H1 (cell line): ENCODE measurements around the gene TMEM223. TPM values are rescaled to one million over a fixed set of nuclear protein-coding genes. Genes with fewer than 3 reads are reported as not detected.

Experiments used
- BCL11A ChIP-seq, 2 experiments: IDR thresholded peaks; one replicate each; pipeline ENCODE4 v1.6.1; 2011; ENCODE audit warnings: low read depth in 2 of 2, low read length in 2 of 2, mild to moderate bottlenecking in 2 of 2
- CHD7 ChIP-seq: fragments of 300-600 bp; sonication (generic); IDR thresholded peaks from 2 replicates; pipeline ENCODE4 v1.7.1; 2012; ENCODE audit warnings: low read length, moderate library complexity, mild to moderate bottlenecking, inconsistent platforms; ENCODE audit not compliant: insufficient replicate concordance
- CTBP2 ChIP-seq: IDR thresholded peaks from 2 replicates; pipeline ENCODE4 v1.7.0; 2011; ENCODE audit warnings: borderline replicate concordance, mild to moderate bottlenecking, moderate library complexity, mixed read lengths, low read length; ENCODE audit not compliant: insufficient read depth, insufficient read length
- GTF2F1 ChIP-seq: IDR thresholded peaks from 2 replicates; pipeline ENCODE4 v1.6.1; 2012; ENCODE audit warnings: low read depth, low read length, improper control_type of control experiment, borderline replicate concordance
- SAP30 ChIP-seq: fragments of 300-600 bp; sonication (generic); IDR thresholded peaks from 2 replicates; pipeline ENCODE4 v1.7.1; 2012; ENCODE audit warnings: low read length, moderate library complexity, mild to moderate bottlenecking, inconsistent platforms; ENCODE audit not compliant: insufficient read depth, insufficient replicate concordance
- SP1 ChIP-seq: IDR thresholded peaks from 2 replicates; pipeline ENCODE4 v1.6.1; 2011; ENCODE audit warnings: low read depth, low read length
- SP4 ChIP-seq: IDR thresholded peaks from 2 replicates; pipeline ENCODE4 v1.6.1; 2012; ENCODE audit warnings: low read length, inconsistent platforms
- TCF12 ChIP-seq: IDR thresholded peaks from 2 replicates; pipeline ENCODE4 v1.6.1; 2011; ENCODE audit warnings: low read depth, mild to moderate bottlenecking, low read length
- polyA plus RNA-seq, 7 experiments: library from polyadenylated mRNA; depleted of rRNA in 3 of 7; stranded (reverse) in 5 of 7; unstranded in 2 of 7; fragments of >200 nt in 5 of 7; fragments of 200-250 nt in 2 of 7; gene quantifications; 1 replicate in 5 of 7; 2 replicates in 1 of 7; 4 replicates in 1 of 7; pipeline versions ENCODE4 v1.2.1 to v1.2.3, GENCODE V29; 2011 to 2013; ENCODE audit warnings: missing spikeins in 2 of 7, mixed read lengths in 2 of 7
- total RNA-seq: library from RNA; stranded (reverse); fragmentation: NEBNext Ultra II Directional; extraction: Animal tissue kit (Norgen Biotek cat#: 25700); gene quantifications from 2 replicates; pipeline ENCODE4 v1.2.1, GENCODE V29; 2021
- TF ChIP-seq, protein P1 (sequence below): IDR thresholded peaks from 2 replicates; pipeline ENCODE4 v1.6.1; 2012; ENCODE audit warnings: inconsistent platforms

TMEM223 gene
- total and polyA plus RNA-seq, 2 of the 8 experiments (the other 6 are each of a cell fraction or from before 2014, with no cell fraction given) = 22.9 to 64.1 TPM

DNA sequence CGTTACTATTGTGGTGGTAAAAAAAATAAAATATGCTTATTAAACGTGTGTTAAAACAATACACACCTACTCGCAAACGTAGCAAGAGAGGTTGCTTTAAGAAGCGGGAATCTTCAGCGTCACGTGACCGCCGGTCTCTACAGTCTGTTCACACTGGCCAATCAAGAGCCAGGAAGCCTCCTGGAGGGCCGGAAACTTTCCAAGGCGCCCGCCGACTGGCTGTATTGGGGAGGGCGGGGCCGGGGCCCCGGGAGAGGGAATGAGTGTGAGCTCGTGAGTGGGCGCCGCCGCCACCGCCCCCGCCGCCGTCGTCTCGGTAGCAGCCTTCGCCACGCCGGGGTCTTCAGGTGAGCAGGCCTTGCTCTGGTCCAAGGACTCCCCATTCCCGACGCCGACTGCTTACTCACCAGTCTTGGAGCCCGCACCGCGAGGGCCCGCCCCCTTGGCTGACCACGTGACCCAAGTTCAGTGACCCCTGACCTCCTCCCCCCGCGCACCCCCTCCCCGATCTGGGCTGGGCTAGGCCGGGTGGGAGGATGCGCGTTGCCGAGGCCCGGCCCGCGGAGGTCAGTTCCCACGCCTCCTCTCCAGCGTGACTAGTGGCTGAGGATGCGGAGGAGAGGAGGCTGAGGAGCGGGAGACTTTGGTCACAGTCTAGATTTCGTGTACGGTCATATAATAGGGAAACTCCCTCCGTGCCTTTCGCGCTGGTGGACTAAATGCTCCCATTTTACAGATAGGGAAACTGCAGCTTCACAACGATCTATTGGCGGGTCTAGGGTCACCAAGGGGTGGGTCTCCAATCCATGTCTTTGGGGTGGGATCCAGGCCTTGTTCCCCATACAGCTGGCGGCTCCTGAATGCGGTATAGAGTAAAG lies 20.4 kb downstream of the TMEM223 start, which contains the start of gene TAF6L (continued):
- TF ChIP-seq CHD7 = no peak
- 0 out of 2 replicates have a peak, but pooled peaks have one; percentile 11 for TF ChIP-seq GTF2F1
- no peak for TF ChIP-seq CTBP2
- no peak; the same call in 1 of the 2 replicates for TF ChIP-seq SP4
- TF ChIP-seq, protein P1, sequence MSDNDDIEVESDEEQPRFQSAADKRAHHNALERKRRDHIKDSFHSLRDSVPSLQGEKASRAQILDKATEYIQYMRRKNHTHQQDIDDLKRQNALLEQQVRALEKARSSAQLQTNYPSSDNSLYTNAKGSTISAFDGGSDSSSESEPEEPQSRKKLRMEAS = peak; percentile 51
- TF ChIP-seq SP1 = peak; percentile 60
- no peak for TF ChIP-seq BCL11A (IDR thresholded peaks at IDR 0.05; ENCODE audit: low read depth in 2 of 2, low read length in 2 of 2)
- no peak for TF ChIP-seq TCF12
- TF ChIP-seq SAP30 = no peak
